ENCODE data around the gene CLEC3B. TPM values are rescaled to one million over a fixed set of nuclear protein-coding genes. Genes with fewer than 3 reads are reported as not detected.

The CLEC3B gene
- total RNA-seq, 1 donor from 2014 or later, result 0.60 TPM

DNA sequence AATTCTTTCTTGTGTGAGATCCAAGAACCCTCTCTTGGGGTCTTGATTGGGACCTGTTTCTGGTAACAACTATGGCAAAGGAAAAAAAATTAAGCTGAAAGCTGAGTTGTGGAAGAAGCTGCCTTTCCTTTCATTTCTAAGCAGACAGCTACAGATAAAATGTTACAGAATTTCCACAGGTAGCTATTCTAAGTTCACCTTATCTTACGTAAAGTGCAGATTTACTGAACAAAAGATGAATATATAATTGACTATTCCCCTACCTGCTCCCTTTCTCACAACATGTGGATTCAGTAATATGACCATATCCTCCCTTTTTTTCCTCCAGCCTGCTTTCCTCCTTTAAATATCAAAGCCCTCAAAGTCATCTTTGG lies 36.6 kb downstream of the CLEC3B start:
- peaks cover 13% of the 10 kb centered on the region for H3K4me1 Mint-ChIP-seq
- TF ChIP-seq, protein P1, sequence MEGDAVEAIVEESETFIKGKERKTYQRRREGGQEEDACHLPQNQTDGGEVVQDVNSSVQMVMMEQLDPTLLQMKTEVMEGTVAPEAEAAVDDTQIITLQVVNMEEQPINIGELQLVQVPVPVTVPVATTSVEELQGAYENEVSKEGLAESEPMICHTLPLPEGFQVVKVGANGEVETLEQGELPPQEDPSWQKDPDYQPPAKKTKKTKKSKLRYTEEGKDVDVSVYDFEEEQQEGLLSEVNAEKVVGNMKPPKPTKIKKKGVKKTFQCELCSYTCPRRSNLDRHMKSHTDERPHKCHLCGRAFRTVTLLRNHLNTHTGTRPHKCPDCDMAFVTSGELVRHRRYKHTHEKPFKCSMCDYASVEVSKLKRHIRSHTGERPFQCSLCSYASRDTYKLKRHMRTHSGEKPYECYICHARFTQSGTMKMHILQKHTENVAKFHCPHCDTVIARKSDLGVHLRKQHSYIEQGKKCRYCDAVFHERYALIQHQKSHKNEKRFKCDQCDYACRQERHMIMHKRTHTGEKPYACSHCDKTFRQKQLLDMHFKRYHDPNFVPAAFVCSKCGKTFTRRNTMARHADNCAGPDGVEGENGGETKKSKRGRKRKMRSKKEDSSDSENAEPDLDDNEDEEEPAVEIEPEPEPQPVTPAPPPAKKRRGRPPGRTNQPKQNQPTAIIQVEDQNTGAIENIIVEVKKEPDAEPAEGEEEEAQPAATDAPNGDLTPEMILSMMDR (IDR thresholded peaks at IDR 0.05; ENCODE audit: unreplicated experiment), result no peak
- H3K4me3 Mint-ChIP-seq, result no peak overlapping the region
- no peaks in the 10 kb centered on the region for H3K9me3 Mint-ChIP-seq
- H3K27me3 Mint-ChIP-seq (ENCODE audit: low read depth), result no peaks in the 10 kb centered on the region
- H3K36me3 Mint-ChIP-seq, result no peaks in the 10 kb centered on the region
- H3K27ac Mint-ChIP-seq, result no peak overlapping the region
- DNase-seq (ENCODE audit: low spot score in 2 of 2, unreplicated experiment in 2 of 2), result no peak

DNA sequence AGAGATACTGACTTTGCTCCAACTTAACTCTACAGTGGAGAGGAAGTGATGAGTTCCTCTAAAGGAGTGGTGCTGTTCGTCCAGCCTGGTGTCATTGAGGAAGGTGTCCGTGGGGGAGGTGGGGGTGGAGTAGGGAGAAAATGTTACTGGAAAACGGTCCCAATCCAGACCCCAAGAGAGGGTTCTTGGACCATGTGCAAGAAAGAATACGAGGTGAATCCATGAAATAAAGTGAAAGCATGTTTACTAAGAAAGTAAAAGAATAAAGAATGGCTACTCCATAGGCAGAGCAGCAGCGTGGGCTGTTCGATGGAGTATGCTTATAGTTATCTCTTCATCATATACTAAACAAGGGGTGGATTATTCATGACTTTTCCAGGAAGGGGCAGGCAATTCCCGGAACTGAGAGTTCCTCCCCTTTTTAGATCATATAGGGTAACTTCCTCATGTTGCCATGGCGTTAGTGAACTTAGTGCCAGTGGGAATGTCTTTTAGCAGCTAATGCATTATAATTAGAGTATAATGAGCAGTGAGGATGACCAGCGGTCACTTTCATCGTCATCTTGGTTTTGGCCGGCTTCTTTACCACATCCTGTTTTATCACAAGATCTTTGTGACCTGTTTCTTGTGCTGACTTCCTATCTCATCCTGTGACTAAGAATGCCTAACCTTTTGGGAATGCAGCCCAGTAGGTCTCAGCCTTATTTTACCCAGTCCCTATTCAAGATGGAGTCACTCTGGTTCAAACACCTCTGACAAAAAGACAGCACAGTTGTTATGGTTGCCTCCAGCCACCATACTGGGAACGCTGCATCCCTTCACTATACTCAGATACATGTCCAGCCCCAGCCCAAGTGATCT lies 38.6 kb downstream of the CLEC3B start:
- no peaks in the 10 kb centered on the region for H3K36me3 Mint-ChIP-seq
- peaks cover 2% of the 10 kb centered on the region for H3K4me1 Mint-ChIP-seq
- no peaks in the 10 kb centered on the region for H3K27me3 Mint-ChIP-seq (ENCODE audit: low read depth)
- DNase-seq (ENCODE audit: low spot score in 2 of 2, unreplicated experiment in 2 of 2), result no peak
- TF ChIP-seq, protein P1 (IDR thresholded peaks at IDR 0.05; ENCODE audit: unreplicated experiment), result no peak
- no peak overlapping the region for H3K27ac Mint-ChIP-seq
- H3K4me3 Mint-ChIP-seq, result no peak overlapping the region
- H3K9me3 Mint-ChIP-seq, result no peaks in the 10 kb centered on the region

DNA sequence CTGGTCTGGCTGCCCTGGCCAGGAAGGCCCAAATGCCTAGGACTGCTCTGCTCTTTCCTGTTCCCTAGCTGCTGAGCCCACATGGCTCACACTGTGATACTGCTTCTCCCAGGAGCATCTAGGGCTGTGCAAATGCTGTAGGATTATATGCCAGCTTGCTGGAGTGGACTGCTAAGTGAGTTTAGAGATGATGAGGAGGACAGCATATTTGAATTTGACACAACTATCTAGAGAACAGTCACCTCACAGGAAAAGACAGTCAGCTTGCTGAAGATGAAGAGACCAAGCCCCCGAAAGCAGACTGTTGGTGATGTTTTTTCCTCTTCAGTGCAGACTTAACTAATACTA lies 39.2 kb downstream of the CLEC3B start:
- H3K27me3 Mint-ChIP-seq (ENCODE audit: low read depth), result no peaks in the 10 kb centered on the region
- H3K9me3 Mint-ChIP-seq, result no peaks in the 10 kb centered on the region
- no peaks in the 10 kb centered on the region for H3K36me3 Mint-ChIP-seq
- TF ChIP-seq, protein P1 (IDR thresholded peaks at IDR 0.05; ENCODE audit: unreplicated experiment), result no peak
- no peak overlapping the region for H3K27ac Mint-ChIP-seq
- no peak for DNase-seq (ENCODE audit: low spot score in 2 of 2, unreplicated experiment in 2 of 2)
- H3K4me1 Mint-ChIP-seq, result peaks cover 2% of the 10 kb centered on the region
- no peak overlapping the region for H3K4me3 Mint-ChIP-seq

DNA sequence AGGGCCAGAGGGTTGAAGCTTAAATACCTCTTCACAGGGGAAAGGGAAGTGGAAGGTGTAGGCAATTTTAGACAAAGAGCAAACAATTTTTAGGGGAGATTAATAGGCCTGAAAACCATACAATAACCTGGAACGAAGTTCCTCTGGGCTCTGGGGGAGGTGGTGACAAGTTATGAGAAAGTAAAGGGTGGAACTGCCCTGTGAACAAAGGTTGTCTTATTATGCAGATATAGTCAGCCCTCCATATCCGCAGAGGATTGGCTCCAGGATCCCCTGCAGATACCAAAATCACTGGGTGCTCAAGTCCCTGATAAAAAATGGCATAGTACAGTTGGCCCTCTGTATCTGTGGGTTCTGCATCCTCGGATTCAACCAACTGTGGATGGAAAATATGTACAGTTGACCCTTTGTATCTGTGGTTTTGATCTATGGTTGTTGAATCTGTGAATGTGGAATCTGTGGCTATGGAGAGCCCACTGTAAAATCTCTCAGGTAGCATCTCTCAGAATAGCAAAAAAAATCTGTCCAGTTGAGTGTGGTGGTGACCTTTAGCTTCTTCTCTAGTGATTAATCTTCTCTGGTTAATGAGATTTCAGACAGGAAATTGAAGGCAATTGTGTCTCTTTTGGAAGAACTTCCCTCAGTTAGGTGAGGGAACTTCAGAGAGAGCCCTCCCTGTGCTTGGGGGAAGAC lies 40.2 kb downstream of the CLEC3B start:
- H3K27ac Mint-ChIP-seq, result no peak overlapping the region
- H3K4me3 Mint-ChIP-seq, result no peak overlapping the region
- TF ChIP-seq, protein P1 (IDR thresholded peaks at IDR 0.05; ENCODE audit: unreplicated experiment), result no peak
- DNase-seq (ENCODE audit: low spot score in 2 of 2, unreplicated experiment in 2 of 2), result no peak
- H3K9me3 Mint-ChIP-seq, result no peaks in the 10 kb centered on the region
- peaks cover 2% of the 10 kb centered on the region for H3K4me1 Mint-ChIP-seq
- no peaks in the 10 kb centered on the region for H3K27me3 Mint-ChIP-seq (ENCODE audit: low read depth)
- no peaks in the 10 kb centered on the region for H3K36me3 Mint-ChIP-seq

DNA sequence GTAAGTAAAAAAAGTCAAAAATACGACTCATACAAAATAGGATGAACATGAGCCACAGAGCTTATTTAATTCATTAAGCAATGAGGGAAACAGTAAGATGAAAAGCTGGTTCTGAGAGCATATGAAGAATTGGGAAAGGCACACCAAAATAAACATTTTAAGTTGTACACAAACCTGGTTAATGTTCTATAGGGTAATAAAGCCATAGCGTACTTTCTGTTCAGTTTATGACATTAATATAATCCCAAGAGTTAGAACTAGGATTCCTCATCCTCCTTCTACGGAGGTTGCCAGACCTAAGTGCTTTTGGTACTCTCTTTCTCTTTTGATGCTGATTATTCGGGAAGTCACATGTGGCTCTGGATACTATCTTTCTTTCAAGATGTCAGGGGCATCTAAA lies 41.4 kb downstream of the CLEC3B start:
- H3K36me3 Mint-ChIP-seq, result no peaks in the 10 kb centered on the region

More for the DNA sequence above, 41.4 kb downstream of the CLEC3B start:
- no peak overlapping the region for H3K4me3 Mint-ChIP-seq
- no peaks in the 10 kb centered on the region for H3K27me3 Mint-ChIP-seq (ENCODE audit: low read depth)
- no peak for DNase-seq (ENCODE audit: low spot score in 2 of 2, unreplicated experiment in 2 of 2)
- TF ChIP-seq, protein P1 (IDR thresholded peaks at IDR 0.05; ENCODE audit: unreplicated experiment), result no peak
- H3K4me1 Mint-ChIP-seq, result peaks cover 2% of the 10 kb centered on the region
- no peaks in the 10 kb centered on the region for H3K9me3 Mint-ChIP-seq
- no peak overlapping the region for H3K27ac Mint-ChIP-seq
